ENCODE results near the gene PANX1.
"Not testable (repeated sequence)": the region's sequence is repeated elsewhere in the genome, so short reads cannot be mapped to it uniquely, and the experiment has no call there.

Gene PANX1, protein sequence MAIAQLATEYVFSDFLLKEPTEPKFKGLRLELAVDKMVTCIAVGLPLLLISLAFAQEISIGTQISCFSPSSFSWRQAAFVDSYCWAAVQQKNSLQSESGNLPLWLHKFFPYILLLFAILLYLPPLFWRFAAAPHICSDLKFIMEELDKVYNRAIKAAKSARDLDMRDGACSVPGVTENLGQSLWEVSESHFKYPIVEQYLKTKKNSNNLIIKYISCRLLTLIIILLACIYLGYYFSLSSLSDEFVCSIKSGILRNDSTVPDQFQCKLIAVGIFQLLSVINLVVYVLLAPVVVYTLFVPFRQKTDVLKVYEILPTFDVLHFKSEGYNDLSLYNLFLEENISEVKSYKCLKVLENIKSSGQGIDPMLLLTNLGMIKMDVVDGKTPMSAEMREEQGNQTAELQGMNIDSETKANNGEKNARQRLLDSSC
- total RNA-seq, result 18.2 to 121 (median 29.9) reads per million in 18 experiments

DNA sequence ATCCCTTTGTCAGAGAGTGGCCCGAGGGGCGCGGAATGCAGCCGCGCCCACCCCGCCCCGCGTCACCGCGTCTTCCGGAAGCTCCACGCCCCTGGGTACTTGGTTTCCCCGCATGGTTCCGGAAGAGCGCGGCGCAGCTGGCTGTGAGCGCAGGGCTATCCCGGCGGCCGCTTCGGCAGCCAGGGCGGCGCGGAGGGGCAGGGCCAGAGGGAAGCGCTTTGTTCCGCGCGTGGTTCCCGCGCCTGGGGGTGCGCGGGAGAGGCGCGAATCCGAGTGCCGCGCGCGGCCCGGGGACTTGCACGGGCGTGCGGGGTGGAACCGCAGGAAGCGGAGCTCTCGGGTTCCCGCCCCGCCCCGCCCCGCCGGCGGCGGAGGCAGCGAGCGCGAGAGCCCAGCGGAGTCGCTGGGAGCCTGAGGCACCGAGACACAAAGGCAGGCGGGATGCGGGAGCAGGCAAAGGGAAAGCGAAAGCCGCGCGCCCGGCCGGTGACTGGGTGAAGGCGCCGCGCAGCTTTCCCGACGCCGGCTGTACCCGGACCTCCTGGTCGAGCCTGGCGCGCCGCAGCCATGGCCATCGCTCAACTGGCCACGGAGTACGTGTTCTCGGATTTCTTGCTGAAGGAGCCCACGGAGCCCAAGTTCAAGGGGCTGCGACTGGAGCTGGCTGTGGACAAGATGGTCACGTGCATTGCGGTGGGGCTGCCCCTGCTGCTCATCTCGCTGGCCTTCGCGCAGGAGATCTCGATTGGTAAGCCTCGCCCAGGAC is at the start of gene PANX1:
Gene PANX1 (plus strand): TSS at position 96 of the 766 bp plus-strand sequence. CDS start 472 bp downstream, at position 568.
- DNase-seq, result peak; percentile 66 to 83

GRCh38 chr11:94084164-94084563 is 44.5 kb upstream of the PANX1 start:
- DNase-seq, result no peak

DNA sequence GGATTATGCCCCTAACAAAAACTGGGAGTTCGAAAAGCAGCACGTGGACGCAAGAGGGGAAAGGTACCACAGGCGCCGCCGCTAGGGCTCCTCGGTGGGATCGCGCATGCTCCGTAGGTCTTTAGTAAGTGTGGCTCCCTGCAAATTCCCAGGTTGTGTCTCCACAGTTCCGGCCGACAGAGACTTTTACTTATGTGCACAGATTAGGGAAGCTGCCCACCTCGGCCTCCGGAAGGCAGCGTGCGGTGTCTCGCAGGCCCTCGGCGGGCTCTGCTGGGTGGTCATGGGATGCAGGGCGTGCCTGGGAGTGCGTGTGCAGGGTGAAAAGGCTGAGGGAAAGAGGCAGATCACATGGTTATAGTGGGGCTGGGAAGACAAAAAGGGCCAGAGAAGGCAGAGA is 39.7 kb upstream of the PANX1 start:
- no peak for DNase-seq

GRCh38 chr11:94089341-94089740 is 39.3 kb upstream of the PANX1 start:
- no peak for DNase-seq

GRCh38 chr11:94090401-94090800 is 38.2 kb upstream of the PANX1 start:
- no peak for DNase-seq

DNA sequence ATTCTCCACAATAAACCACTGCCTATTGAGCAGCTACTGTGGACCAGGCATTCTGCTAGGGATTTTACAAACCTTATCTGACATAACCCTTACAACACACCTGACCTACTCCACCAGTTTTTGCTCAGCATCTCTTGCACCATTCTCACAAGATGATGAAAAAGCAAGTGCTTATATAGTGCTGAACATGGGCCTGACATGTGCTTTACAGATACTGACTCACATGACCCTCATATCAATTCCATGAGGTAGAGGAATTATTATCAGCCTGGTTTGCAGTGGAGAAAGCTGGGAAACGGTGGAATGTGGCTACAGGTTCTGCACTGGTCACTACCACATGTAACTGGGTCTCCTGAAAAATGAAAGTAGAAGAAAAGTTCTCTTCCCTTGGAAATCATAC is 37.5 kb upstream of the PANX1 start:
- DNase-seq, result no peak

DNA sequence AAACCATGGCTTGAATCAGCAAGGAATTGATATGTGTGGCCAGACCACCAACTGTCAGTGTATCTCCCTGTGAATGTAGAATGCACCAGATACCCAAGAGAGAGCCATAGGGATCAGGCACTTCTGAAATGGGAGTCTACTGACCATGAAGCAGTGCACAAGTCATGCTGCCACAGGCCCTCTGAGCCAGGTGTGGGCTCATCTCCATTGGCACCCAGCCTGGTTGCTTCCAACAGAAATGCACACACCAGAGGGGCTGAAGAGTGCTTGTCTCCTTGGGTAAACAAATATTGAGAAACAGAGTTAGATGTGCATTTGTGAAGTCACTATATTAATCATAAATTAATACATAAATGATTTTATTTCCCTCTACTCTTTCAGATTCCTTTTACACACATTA is 28.4 kb upstream of the PANX1 start:
- no peak for DNase-seq

GRCh38 chr11:94103471-94103870 is 25.2 kb upstream of the PANX1 start:
- DNase-seq, result no peak

GRCh38 chr11:94104734-94105133 is 23.9 kb upstream of the PANX1 start:
- DNase-seq, result no peak

DNA sequence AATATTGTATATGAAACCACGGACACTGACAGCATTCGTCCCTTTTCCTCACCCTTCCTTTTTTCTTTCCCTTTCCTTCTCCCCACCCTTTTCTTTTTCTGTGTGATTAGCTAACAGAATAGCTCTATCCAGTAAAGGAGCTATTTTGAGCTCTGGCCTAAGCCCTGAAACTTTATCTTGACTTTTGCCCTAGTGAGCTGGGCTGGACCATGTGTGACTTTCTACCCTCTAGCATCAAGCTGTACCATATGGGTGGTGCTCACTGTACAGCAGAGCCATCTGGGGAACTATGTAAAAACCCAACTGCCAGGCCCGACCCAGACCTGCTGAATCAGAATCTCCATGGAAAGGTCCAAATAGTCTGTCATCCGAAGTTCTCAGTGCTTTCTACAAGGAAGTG is 21.9 kb upstream of the PANX1 start:
- DNase-seq, result no peak

- DNase-seq, result no peak
Observed at GRCh38 chr11:94107363-94107762, 21.3 kb upstream of the PANX1 start.

DNA sequence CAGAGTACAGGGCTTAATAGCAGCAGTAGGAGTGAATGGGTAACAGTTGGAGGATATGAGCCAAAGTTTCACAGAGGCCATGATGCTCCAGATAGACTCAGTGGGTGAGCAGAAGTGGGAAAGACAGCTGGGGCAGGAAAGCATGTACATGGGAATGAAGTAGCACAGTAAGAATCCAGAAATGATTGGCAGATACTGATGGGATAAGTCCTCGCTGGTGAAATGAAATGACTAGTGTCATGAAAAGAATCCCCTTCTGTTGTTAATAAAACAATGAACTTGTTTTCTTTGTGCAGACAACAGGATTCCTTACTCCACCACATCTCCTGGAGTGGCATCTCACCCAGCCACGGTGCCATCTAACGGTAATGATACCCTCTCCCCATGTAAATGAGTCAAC is 17.4 kb upstream of the PANX1 start:
- DNase-seq, result no peak

GRCh38 chr11:94111660-94112059 is 17.0 kb upstream of the PANX1 start:
- no peak for DNase-seq

- DNase-seq, result no peak
Observed at GRCh38 chr11:94112206-94112953, 16.3 kb upstream of the PANX1 start.

DNA sequence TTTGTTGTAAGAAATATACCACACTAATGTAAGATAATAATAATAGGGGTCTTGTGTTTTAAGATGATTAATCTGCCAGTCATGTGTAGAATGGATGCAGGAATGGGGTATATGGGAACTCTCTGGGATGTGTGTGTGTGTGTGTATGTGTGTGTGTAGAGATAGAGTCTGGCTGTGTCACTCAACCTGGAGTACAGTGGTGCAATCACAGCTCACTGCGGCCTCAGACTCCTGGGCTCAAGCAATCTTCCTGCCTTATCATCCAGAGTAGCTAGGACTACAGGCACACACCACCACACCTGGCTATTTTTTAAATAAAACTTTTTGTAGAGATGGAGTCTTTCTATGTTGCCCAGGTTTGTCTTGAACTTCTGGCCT is 11.5 kb upstream of the PANX1 start:
- DNase-seq, result no peak

DNA sequence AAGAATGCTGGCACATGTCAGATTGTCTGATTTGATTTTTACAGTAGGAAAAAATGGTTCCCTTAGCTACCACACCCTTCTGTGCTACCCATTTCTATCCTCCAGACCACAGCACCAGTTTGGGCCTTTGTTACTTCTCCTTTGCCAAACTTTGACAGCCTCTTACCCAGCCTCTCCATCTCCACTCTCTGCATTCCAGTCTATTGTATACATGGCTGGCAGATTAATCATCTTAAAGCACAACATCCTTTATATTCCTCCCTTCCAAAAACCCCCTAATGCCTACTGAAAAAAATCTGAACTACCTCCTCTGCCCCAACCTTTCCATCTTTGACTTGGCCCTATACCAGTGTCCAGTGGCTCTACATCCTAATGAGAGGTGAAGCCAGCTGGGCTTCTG is 10.8 kb upstream of the PANX1 start:
- DNase-seq, result no peak

- DNase-seq, result not testable (repeated sequence)
Observed at GRCh38 chr11:94119676-94120075, 9.0 kb upstream of the PANX1 start.

DNA sequence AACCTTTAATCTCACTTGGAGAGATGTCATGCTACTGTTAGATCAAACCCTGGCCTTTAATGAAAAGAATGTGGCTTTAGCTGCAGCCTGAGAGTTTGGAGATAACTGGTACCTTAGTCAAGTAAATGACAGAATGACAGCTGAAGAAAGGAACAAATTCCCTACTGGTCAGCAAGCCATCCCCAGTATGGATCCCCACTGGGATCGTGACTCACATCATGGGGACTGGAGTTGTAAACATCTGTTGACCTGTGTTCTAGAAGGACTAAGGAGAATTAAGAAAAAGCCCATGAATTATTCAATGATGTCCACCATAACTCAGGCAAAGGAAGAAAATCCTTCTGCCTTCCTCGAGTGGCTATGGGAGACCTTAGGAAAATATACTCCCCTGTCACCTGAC is 8.1 kb upstream of the PANX1 start:
- not testable (repeated sequence) for DNase-seq

DNA sequence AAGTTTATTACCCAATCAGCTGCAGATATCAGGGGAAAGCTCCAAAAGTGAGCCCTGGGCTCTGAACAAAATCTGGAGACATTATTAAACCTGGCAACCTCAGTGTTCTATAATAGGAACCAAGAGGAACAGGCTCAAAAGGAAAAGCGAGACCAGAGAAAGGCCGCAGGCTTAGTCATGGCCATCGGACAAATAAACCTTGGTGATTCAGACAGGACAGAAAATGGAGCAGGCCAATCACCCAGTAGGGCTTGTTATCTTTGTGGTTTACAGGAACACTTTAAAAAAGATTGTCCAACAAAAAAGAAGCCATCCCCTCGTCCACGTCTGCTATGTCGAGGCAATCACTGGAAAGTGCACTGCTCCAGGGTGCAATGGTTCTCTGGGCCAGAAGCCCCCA is 7.7 kb upstream of the PANX1 start:
- no peak for DNase-seq

- DNase-seq, result no peak
Observed at GRCh38 chr11:94125407-94126115, 3.1 kb upstream of the PANX1 start.

GRCh38 chr11:94127638-94128037 is 1.0 kb upstream of the PANX1 start:
- no peak for DNase-seq

GRCh38 chr11:94128291-94128745 is 323 bp upstream of the PANX1 start:
- DNase-seq, result peak in 1 of 2 donors; percentile 26

All from inflammatory macrophage (primary cell).